OCI-M1 (cell line): ENCODE measurements around the gene PARD3.
"Not testable (repeated sequence)": the region's sequence is repeated elsewhere in the genome, so short reads cannot be mapped to it uniquely, and the experiment has no call there.

Experiments
- DNase-seq: peaks from one replicate; lab custom pipeline; 2025; lab: John Stamatoyannopoulos, UW

Gene PARD3

DNA sequence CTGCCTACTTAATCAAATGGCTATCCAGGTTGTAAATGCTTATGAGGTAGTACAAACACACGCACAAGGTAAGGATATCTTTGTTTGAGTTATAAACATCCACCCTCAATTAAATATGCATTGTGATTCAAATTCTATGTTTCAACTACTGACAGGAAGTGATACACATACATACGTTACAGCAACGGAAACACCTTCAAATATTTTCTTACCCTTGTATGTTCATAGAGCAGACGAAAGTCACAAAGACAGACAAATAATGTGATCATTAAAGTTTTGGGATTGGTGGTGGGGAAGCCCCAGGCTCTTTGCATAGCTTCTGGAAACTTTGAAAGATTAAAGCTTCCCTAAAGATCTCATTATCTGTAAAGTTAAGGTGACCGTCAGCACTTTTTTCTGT, 521.0 kb downstream of the PARD3 start:
- DNase-seq: no peak

DNA sequence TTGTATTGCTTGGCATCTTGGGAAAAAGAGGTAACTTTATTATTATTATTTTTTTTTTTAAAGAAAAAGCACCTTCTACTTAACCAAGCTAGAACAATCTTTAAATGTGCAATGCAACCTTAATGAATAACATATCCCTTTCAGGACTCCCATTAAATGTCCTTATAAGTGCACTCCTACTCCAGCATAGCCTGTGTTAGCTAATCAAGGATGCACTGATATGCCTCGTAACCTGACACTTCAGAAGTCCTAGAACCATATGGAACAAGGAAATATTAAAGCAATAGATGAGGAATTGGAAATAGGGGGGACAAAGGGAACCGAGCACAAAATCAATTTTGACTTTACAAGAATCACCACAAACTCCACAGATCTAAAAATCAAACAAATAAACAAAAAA, 522.4 kb downstream of the PARD3 start:
- no peak for DNase-seq

DNA sequence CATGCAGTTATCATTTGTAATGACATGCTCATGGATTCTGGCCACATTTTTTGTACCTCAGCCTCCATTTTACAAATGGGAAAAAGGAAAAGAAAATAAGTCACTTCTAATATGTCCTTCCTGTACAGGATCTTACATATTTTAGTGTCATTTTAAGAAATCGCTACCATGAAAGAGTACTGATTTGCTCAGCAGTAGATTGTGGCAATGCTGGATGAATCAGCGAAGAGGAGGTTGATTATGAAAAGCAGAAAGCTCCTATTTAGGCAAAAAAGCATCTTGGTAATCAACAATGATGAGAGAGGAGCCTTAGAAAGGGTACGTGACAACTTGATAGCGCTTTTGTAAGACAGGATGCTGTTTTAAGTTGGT, 522.9 kb downstream of the PARD3 start:
- no peak for DNase-seq

DNA sequence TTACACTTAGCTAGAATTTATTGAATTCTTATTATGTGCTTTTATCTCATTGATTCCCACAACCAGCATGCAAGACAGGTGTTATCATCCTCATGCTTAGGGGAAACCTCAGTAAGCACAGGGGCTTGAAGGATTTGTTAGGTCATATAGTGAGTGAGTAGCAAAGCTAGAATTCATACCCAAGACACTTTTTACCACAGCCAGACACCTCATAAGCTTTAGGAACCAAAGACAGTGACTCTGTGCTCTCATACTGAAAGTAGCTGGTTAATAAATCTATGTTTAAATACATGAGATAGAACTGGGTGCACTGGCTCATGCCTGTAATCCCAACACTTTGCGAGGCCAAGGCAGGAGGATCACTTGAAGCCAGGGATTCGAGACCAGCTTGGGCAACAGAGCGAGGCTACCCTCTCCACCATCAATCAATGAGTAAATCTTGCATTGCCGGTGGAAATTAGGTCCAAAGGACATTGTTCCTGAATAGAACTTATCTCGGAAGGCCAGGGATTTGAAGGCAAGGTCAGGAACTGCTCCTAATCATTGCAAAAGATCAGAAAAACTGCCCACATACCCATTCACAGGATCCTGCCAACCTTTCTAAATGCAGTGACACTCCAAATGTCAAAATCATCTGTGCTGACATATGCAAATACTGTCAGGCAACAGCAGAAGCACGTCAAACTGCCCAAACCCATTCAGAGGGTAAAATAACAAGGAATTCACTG, 523.5 kb downstream of the PARD3 start:
- no peak for DNase-seq

DNA sequence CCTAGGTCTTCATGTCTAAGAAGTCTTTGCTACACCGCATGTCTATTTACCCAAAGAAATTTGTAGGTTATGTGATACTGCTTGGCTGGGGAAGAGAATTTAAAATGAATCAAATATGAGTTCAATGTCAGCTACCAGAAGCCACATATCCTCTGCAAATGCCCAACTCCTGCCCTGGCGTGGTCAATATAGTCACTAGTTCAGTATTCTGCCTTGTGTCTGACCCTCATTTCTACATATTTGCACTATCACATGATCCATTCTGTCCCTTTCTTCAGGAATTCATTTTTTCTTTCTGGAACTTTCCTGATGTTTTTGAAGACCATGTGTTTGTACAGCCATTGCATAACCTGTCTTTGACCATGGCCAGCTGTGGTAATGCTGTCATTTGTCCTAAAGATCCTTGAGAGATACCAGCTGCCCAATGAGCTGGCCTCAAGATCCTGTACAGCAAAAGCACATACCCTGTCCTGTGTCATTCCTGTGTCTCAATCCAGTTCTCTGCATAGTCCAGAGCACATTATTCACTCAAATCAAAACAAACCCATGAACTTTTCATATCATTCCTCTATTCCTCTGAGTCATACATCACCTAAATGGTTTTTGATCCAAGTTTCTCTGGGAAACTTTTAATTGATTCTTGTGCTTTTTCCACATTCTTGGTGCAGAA, 524.5 kb downstream of the PARD3 start:
- DNase-seq: no peak

DNA sequence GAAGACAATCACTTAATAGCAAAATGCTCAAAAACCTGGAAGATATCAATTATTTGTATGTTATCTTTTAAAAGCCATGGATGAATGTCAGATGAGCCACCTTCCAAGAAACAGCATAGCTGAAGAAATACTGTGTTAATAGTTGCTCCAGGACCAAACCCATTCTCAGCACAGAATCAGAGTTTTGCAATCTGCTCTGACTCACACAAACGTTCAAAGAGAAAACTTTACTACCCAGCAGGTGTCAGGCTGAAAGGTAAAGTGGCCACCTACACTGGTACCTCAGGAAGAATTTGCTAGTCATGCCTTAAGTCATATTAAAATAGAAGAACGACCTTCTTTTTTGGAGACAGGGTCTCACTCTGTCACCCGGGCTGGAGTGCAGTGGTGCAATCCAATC, 526.5 kb downstream of the PARD3 start:
- no peak for DNase-seq

DNA sequence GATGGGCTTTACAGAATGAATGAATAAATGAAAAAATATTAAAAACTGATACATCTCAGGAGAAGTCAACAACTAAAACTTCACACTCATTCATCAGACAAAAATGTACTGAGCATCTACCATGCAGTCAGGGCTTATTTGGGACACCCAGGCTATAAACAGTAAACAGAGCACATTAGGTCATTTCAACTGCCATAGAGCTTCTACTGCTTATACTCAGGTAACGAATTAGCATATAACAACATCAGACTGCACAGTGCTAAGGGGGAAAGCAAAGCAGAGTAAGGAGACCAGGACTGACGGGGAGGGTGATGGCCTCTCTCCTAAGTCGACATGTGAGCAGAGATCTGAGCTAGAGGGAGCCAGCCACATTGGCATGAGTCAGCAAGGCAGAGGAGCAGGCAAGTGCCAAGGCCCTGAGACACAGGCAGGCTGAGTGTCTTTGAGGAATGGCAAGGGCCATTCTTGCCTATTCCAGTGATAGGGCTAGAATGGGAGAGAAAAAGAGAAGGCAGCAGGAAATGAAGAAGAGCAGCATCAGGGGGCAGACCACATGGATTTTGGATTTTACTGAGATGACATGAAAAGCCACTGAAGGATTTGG, 528.9 kb downstream of the PARD3 start:
- DNase-seq: no peak

DNA sequence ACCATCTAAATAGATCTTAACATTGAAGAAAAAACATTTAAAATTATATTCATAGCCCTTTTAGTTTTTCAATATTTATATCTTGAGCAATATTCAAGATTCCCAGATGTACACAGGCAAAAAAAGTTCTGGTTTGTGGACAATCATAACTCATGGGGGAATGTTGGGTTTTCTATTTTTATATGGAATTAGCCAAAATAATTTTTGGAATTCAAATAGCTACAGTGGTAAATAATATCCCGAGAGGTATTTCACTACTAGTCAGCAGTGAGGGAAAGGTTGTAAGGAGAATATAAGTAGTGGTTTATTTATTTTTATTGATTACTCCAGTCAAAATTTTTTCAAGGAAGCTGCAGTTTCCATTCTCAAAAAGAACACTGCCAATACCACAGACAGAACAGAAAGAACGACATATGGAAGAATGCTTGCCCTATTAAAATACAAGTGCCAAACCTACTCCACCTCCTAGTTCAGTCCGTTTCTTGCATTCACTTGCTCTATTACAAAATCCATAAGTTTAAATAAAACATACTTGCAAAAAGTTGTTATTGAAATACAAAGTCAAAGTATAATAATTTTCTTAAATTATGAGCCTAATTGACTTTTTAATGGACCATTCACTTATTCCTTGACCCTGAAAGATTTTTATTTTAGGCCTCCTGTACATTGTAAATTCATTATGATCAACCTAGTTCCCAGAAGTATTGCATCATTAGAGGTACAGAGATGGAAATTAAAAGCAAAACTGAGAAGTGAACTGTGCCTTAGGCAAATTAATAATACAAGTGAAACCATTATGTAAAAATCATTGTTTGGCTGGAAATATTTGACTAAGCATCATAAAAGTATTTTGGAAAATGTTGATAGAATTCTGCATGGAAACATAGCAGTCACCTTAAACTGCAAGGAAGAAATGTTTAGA, 533.2 kb downstream of the PARD3 start:
- peak; percentile 30 for DNase-seq

DNA sequence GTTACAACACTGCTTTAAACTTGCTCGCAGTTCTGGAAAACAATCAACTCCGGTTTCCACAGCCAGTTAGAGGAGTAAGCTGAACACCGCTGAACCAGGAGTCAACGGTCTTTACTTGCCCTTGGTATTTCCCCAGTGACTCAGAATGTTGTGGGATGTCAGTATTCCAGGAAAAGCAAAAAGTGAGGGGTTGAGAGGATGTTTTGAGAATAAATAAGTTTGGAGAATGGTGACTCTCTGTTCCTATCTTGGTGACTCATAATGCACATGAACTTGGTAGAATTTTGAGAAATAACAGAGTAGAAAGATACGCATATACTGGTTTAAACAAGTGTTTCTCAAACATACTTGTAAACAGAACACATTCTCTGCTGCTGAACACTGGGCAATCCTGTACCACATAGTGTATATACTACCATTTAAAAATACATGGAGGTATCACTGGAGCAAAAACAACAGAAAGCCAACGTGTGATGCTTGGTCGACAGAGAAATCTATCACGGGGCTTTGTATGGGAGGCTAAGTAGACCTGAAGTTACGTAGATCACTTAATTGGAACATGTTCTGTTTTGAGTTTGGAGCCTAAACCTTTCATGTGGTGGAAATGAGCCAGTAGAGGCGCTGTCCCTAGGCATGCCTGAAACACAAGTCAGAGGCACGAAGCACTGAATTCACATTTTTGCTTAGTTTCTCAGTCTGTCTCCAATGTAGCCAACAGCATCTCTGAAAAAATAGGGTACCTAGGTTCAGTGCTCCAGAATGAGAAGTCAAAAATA, 534.3 kb downstream of the PARD3 start:
- DNase-seq: peak; percentile 14

DNA sequence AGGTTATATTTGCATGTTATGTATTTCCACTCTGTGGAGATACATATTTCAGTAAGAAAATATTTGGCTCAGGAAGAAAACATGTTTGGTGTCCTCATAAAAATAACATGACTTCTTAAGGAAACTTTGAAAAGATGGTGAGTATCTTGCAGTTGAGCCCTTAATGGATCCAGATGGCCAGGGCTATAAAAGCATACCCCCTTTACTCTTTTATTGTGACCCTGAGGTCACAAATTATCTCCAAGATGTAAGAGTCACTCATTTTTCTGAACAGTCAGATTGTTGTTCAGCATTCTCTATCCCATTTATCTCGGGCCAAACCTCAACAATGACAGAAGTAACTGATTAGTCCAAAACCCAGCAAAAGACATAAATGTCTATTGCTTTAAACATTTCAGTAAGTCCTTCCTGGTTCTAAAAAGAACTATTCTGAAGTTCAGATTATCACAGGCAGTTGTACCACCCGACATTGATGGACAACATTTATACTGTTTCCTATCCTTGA, 539.4 kb downstream of the PARD3 start:
- no peak for DNase-seq

DNA sequence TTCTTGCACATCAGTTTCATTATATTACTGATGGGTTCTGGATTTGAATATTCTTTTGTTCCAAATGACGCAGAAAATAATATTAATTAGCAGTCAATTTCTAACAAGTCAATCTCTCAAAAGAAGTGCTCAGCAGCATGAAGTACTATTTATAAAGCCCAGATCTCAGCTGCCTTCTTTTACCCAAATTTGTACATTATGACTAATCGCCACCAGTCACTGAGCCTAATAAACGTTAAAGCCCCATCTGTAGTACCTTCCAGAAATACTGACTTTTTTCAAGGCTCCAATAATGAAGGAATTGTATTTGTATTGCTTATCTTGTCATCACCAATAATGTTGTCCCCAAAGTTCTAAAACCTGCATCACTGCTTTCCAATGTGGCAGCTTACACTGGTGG, 540.2 kb downstream of the PARD3 start:
- DNase-seq: no peak

DNA sequence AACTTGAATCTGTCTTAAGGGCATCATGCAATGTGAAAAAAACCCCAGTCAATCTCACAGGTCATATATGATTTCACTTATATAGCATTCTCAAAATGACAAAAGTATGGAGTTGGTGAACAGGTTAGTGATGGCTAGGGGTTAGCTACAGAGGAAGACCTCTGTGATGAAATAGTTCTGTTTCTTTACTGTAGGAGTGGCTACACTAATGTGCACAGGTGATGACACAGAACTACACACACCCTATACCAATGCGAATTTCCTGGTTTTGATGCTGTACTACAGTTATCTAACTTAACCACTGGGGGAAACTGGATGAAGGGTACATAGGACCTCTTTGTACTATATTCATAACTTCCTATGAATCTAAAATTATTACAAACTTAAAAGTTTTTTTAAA, 541.8 kb downstream of the PARD3 start:
- no peak for DNase-seq

DNA sequence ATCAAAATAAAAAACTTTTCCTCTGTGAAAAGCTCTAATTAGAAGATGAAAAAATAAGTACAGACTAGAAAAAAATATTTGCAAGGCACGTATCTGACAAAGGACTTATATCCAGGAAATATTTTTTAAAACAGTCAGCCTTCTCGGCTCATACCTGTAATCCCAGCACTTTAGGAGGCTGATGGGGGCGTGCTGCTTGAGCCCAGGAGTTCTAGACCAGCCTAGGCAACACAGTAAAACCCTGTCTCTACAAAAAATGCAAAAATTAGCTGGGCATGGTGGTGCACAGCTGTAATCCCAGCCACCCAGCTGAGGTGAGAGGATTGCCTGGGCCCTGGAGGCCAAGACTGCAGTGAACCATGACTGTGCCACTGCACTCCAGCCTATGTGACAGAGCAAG, 542.8 kb downstream of the PARD3 start:
- no peak for DNase-seq

DNA sequence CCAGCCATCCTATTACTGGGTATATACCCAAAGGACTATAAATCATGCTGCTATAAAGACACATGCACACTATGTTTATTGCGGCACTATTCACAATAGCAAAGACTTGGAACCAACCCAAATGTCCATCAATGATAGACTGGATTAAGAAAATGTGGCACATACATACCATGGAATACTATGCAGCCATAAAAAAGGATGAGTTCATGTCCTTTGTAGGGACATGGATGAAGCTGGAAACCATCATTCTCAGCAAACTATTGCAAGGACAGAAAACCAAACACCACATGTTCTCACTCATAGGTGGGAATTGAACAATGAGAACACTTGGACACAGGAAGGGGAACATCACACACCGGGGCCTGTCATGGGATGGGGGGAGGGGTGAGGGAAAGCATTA, 546.7 kb downstream of the PARD3 start:
- DNase-seq: not testable (repeated sequence)

DNA sequence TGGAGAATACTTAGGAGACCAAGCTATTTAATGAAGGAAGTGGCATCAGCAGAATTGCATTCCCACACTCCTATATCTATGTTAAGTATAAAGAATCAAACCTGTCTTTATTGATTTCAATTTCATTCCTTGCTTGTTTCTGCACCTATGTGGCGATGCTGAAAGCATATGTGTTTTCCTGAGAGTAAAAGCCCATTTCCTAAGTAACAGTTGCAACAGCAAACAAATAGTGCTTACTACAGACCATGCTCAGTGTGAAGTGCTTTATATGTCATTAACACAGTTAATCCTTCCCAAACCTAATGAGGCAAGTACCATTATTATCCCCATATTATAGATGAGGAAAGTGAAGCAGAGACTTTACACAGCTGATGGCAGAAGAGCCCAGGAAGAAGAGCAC, 552.1 kb downstream of the PARD3 start:
- no peak for DNase-seq

DNA sequence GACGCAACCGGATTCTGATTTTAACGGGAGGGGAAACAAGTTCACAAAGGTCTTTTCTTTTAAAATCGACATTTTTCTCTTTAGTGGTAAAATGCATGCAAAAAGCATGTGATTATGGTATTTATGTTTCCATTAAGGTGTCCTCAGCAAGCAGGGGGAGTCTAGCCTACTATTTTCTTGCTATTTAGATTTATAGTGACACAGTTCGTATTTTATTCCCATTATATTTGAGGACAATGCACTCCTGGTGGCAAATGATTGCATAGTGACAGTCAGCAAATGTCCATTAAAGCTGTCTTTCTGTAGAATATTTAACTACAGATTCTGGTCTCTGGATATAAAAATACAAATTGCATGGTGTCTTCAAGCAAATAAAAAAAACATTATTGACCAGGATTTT, 554.2 kb downstream of the PARD3 start:
- DNase-seq: no peak

DNA sequence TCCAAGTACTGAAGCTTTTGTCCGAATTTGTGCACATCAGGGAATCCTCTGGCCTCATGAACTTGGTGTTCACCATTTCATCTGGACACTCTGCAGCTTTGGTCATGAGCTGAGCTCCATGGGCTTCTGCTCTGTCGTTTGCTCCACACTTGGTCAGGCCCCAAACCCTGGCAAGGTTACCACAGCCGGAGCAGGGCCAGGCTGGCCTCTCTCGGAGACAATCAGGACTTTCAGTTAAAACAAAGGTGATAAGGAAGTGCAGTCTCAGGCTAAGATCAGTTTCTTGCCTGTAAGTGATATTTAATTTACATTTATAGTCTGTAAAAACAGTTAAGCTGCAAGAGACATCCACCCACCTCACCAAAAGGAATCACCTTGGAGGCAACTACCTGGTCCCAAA, 558.9 kb downstream of the PARD3 start:
- DNase-seq: no peak

DNA sequence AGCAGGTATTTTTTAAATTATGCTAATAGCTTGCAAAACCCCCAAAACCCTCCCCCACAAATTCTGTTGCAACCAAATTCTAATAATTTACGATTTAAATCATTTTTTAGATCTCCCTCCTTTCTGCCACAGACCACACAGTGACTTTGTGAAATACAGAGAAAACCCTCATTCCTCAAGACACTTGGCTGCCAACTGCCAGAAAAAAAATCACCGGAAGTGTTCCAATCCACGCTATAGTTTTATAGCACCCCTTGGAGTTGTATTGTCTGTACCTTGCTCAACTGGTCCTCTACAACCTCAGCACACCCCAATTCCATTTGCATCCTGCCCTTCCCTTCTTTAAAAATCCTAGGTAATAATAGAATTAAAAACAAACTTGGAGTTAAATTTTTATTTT, 560.1 kb downstream of the PARD3 start:
- no peak for DNase-seq

DNA sequence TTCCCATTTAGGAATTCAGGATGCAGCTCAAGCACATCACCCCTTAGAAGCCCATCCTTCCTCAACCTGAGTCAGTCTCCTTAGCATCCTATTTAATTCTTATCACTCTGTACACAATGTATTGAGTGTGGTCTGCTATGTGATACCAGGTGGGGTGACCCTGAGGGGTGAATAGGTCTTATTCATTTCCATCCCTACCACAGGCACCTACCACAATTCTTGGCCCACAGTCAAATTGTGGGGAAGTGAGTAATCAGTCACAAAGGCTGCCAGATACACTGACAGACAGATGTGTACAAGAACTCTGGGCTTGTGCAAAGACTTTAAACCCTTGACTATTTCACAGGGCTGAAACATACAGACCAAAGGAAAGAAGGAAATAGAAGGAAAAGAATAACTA, 560.5 kb downstream of the PARD3 start:
- peak; percentile 18 for DNase-seq

DNA sequence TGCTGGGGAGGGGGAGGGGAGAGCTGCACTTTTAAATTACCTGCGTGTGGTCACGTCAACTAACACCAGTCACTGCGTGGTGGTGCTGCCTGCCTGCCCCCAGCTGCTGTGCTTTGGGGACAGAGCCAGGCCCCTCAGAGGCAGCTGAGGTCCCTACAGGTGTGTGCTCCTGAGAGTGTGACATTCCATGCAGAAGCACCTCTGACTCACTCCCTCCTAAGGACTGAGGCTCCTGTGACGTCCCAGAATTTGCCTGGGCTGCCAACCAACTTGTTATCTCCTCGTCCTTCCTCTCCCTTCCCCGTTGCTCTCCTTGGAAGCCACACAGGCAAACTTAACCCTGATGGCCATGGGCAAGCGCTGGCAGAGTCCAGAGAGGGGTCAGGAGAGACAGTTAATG, 563.0 kb downstream of the PARD3 start:
- no peak for DNase-seq

DNA sequence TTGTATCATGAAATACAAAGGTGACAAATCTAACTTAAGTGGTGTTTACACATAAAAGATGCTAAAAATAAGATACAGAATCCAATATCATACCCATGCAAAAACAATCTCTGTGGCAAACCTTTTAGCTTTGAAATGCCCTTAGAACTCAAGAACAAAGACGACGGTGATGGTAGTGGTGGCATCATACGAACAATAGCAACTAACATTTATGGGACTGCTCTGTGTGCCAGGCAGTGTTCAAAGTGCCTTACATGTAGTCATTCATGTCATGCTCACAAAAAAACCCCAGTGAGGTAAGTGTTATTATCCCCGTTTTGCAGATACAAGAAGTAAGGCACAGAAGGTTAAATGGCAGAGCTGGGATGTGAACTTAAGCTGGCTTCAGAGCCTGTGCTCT, 563.9 kb downstream of the PARD3 start:
- no peak for DNase-seq

DNA sequence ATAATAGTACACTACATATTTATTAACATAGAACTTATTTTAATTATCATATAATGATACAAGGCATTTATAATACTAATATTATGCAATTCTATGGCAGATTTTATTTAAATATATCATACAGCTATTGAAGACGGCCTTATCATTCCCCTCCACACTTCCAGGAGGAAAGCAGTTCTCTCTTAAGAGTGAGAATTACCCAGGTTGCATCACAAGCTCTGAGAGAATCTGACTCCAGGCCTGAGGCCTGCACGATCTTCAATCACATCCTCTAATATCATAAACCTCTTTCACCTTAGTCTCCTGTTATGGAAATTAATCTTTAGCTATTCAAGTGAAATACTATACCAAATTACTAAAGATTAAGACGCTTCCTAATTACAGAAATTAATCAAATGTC, 564.4 kb downstream of the PARD3 start:
- no peak for DNase-seq
